Astrocyte of the cerebellum (primary cell): ENCODE measurements around the gene FOSL1.

ENCODE experiments used
- DNase-seq: peaks from one replicate; pipeline ENCODE4 v3.0.0-alpha.2; 2011; ENCODE audit warnings: low read depth
- H3K4me3 ChIP-seq: 2 replicates; pipeline ENCODE4 v1.5.1; 2011; ENCODE audit warnings: mild to moderate bottlenecking, low read depth, low read length, moderate library complexity
- in situ Hi-C: cut with HindIII; loops from 2 replicates; pipeline ENCODE4 v1.10.0; 2017; ENCODE audit warnings: low sequenced_read_pairs
- TF ChIP-seq, protein P1 (sequence below): IDR thresholded peaks from 2 replicates; pipeline ENCODE4 v1.5.1; 2012; ENCODE audit warnings: low read length, low read depth, moderate library complexity, mild to moderate bottlenecking; ENCODE audit errors: missing control alignments

FOSL1 gene

DNA sequence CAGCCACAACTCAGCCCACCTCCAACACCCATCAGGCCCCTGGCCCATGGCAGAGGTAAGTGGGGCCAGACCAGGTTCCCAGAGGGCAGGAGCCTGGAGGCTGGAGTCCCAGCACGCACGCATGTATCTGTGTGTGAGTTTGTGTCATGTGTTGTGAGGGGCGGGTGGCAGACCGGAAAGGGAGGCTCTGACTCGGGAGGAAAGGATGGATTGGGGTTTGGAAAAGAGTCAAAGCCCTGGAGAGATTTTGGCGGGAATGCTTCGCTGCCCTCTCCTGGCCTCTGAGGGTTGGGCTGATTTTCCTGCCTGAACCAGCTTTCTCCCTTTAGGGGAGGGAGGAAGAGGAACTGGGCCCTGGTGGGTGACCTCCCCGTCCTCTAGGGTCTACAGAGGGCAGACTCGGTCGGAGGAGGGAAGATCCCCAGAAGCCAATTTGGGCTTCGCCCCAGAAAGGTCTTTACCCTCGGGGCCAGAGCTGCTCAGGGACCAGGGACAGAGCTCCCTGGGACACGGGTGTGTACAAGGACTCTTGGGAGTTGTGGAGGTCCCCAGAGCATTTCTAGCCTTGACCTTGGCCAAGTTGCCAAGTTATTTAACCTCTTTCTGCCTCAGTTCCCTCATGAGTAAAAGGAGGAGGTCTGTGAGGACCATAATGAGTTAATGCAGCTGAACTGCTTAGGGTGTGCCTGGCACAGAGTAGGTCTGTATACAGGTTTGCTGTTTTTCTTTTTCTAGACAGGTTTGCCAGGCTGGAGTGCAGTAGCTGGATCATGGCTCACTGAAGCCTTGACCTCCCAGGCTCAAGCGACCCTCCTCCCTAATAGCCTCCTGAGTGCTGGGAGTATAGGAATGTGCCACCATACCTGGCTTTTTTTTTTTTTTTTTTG, 11.7 kb upstream of the FOSL1 start:
- in situ Hi-C loops = no loop called here
- no peak overlapping the region for H3K4me3 ChIP-seq
- TF ChIP-seq, protein P1, sequence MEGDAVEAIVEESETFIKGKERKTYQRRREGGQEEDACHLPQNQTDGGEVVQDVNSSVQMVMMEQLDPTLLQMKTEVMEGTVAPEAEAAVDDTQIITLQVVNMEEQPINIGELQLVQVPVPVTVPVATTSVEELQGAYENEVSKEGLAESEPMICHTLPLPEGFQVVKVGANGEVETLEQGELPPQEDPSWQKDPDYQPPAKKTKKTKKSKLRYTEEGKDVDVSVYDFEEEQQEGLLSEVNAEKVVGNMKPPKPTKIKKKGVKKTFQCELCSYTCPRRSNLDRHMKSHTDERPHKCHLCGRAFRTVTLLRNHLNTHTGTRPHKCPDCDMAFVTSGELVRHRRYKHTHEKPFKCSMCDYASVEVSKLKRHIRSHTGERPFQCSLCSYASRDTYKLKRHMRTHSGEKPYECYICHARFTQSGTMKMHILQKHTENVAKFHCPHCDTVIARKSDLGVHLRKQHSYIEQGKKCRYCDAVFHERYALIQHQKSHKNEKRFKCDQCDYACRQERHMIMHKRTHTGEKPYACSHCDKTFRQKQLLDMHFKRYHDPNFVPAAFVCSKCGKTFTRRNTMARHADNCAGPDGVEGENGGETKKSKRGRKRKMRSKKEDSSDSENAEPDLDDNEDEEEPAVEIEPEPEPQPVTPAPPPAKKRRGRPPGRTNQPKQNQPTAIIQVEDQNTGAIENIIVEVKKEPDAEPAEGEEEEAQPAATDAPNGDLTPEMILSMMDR = peak; percentile 23
- DNase-seq = no peak

DNA sequence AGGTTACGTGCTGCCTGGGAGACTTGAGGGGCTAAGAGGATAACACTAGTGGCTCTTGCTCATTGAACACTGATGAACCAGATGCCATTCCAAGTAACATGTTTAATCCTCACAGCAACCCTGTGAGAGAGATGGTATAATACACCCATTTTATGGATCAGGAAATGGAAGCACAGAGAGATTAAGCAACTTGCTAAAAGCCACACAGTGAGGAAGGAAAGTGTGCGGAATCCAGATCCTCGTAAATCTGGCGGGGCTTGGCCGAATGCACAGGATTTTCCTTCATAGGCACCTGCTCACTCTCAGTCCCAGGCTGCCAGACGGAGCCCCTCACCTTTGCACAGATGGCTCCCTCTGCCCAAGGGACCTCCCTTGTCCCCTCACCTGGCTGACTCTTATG, 7.7 kb upstream of the FOSL1 start:
- TF ChIP-seq, protein P1 = no peak
- no peak overlapping the region for H3K4me3 ChIP-seq
- in situ Hi-C loops = no loop called here
- no peak for DNase-seq

DNA sequence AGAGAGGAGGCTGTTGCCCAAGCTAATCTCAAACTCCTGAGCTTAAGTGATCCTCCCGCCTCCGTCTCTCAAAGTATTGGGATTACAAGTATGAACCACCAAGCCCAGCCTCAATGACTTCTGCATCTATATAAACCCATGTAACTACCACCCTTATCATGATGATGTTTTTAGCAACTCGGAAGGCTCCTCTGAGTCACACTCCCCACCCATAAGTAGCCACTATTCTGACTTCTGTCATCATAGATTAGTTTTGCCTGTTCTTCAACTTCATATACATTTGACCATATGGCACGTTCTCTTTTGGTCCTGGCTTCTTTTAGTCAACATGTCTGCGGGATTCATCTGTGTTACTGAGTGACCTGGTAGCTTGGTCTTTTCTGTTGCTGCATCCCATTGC, 6.4 kb upstream of the FOSL1 start:
- in situ Hi-C loops = no loop called here
- no peak for DNase-seq
- no peak overlapping the region for H3K4me3 ChIP-seq
- TF ChIP-seq, protein P1 = no peak

DNA sequence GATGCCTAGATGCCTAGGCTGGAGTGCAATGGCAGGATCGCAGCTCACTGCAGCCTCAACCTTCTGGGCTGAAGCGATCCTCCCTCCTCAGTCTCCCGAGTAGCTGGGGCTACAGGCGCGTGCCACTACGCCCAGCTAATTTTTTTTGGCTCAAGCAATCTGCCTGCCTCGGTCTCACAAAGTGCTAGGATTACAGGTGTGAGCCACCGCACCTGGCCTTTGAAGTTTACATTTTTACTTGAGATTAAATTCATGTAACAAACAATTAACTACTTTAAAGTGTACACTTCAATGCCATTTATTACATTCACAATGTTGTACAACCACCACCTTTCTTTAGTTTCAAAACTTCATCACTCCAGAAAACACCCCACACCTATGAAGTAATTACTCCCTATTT, 3.5 kb upstream of the FOSL1 start:
- TF ChIP-seq, protein P1 = no peak

DNA sequence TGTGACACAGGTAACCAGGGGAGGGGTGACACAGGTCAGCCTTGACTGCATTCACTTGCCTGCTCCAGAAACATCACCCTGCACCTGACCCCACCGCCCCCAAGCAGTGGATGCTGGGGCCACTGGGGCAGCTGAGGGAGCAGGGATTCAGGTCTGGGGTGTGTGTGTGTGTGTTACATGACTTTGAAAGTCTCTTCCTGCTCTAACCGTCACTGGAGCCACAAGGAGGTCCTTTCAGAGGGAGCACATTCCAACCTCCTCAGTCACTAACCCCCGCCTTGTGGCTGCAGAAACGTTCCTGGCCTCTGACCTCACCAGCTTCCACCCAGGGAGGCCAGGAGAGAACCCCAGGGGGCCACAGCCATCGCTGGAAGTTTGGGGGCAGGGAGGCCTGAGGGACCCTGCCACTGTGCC, 2.9 kb upstream of the FOSL1 start:
- no peak for DNase-seq
- TF ChIP-seq, protein P1 = no peak
- in situ Hi-C loops = no loop called here
- no peak overlapping the region for H3K4me3 ChIP-seq

More for the DNA sequence above, 3.5 kb upstream of the FOSL1 start:
- DNase-seq = no peak
- H3K4me3 ChIP-seq = no peak overlapping the region
- in situ Hi-C loops = no loop called here

DNA sequence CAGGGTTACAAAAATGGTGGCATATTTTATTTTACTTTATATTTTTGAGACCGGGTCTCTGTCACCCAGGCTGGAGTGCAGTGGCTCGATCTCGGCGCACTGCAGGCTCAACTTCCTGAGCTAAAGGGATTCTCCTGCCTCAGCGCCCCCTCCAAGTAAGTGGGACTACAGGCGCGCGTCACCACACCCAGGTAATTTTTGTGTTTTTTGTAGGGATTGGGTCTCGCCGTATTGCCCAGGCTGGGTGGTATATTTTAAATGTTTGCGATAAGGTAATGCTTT, 652 bp upstream of the FOSL1 start:
- no peak for DNase-seq
- peak overlapping the region; percentile 70 for H3K4me3 ChIP-seq
- in situ Hi-C loops = no loop called here
- TF ChIP-seq, protein P1 = no peak
